HL-60 (cell line): Measurements from ENCODE around the gene SPATS2.

Experiments
- DNase-seq, 2 experiments: peaks; one replicate each; pipeline ENCODE4 v3.0.0-alpha.2; 2010 to 2020; ENCODE audit warnings: low read depth in 1 of 2, low spot score in 1 of 2
- H3K27ac ChIP-seq: fragments of 250-450 bp; sonication (Bioruptor Pico); replicated peaks from 2 replicates; pipeline ENCODE4 v1.5.1; 2020; ENCODE audit warnings: mild to moderate bottlenecking, moderate library complexity
- H3K27me3 ChIP-seq: fragments of 250-450 bp; sonication (Bioruptor Pico); 2 replicates; pipeline ENCODE4 v1.5.1; 2021; ENCODE audit warnings: mild to moderate bottlenecking, moderate library complexity; ENCODE audit not compliant: insufficient read depth, poor library complexity, severe bottlenecking
- H3K4me3 ChIP-seq: replicated peaks from 2 replicates; pipeline ENCODE4 v1.5.1; 2011; ENCODE audit warnings: mild to moderate bottlenecking, control low read depth, low read length; ENCODE audit not compliant: insufficient read depth
- GABPA ChIP-seq: IDR thresholded peaks from 2 replicates; pipeline ENCODE4 v1.6.1; 2012; ENCODE audit warnings: low read depth
- POLR2AphosphoS5 ChIP-seq: IDR thresholded peaks from 2 replicates; pipeline ENCODE4 v1.6.1; 2012; ENCODE audit warnings: low read depth
- REST ChIP-seq: IDR thresholded peaks from 2 replicates; pipeline ENCODE4 v1.6.1; 2012; ENCODE audit warnings: low read depth; ENCODE audit not compliant: insufficient replicate concordance
- SPI1 ChIP-seq: IDR thresholded peaks from 2 replicates; pipeline ENCODE4 v1.6.1; 2012; ENCODE audit warnings: low read depth, mild to moderate bottlenecking, borderline replicate concordance
- TF ChIP-seq, protein P1 (sequence below): IDR thresholded peaks from one replicate; pipeline ENCODE4 v1.5.1; 2011; ENCODE audit warnings: low read length, control low read depth, inconsistent platforms; ENCODE audit not compliant: insufficient read depth

SPATS2 gene

DNA sequence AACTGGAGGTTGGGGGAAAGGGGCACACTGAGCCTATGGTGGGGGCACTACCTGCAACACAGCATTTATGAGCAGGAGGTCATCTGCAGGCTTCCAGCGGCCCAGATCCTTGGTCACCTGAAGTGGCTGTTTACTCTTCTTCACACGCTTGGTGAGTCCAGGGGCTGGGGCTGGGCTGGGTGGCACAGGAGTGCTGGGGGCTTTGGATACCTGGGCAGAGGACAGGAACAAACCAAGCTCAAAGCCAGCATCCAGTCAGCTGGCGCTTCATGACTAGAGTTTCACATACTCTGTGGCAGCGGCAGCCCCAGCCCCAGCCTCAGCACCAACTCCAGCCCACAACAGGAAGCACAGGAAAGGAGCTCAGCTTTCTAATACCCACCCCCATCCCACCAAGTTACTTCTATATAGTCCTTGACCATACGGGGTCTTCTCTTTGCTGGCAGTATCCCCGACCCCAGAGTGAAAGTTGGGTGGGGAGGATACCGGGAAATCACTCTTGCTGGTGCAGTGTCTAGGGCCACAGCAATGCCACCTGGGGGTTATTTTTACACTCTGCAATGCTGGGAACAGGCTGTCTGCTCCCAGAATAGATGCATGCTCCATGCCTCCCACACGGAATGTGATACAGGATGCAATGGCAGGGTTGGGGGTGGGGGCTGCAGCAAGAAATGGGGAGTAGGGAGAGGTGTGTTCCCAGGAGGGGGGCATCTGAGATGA is 197.6 kb downstream of the SPATS2 start:
- H3K27ac ChIP-seq = no peak overlapping the region
- no peak for DNase-seq
- no peak overlapping the region for H3K4me3 ChIP-seq
- no peaks in the 10 kb centered on the region for H3K27me3 ChIP-seq
- TF ChIP-seq POLR2AphosphoS5 (no peak), GABPA (no peak), REST (no peak), SPI1 (no peak)
- TF ChIP-seq, protein P1, sequence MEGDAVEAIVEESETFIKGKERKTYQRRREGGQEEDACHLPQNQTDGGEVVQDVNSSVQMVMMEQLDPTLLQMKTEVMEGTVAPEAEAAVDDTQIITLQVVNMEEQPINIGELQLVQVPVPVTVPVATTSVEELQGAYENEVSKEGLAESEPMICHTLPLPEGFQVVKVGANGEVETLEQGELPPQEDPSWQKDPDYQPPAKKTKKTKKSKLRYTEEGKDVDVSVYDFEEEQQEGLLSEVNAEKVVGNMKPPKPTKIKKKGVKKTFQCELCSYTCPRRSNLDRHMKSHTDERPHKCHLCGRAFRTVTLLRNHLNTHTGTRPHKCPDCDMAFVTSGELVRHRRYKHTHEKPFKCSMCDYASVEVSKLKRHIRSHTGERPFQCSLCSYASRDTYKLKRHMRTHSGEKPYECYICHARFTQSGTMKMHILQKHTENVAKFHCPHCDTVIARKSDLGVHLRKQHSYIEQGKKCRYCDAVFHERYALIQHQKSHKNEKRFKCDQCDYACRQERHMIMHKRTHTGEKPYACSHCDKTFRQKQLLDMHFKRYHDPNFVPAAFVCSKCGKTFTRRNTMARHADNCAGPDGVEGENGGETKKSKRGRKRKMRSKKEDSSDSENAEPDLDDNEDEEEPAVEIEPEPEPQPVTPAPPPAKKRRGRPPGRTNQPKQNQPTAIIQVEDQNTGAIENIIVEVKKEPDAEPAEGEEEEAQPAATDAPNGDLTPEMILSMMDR = no peak

GRCh38 chr12:49565406-49566265 is 198.4 kb downstream of the SPATS2 start:
- H3K27me3 ChIP-seq = no peaks in the 10 kb centered on the region
- no peak overlapping the region for H3K4me3 ChIP-seq
- TF ChIP-seq REST (no peak), GABPA (no peak), SPI1 (no peak), POLR2AphosphoS5 (no peak)
- TF ChIP-seq, protein P1 = no peak
- no peak for DNase-seq
- no peak overlapping the region for H3K27ac ChIP-seq

DNA sequence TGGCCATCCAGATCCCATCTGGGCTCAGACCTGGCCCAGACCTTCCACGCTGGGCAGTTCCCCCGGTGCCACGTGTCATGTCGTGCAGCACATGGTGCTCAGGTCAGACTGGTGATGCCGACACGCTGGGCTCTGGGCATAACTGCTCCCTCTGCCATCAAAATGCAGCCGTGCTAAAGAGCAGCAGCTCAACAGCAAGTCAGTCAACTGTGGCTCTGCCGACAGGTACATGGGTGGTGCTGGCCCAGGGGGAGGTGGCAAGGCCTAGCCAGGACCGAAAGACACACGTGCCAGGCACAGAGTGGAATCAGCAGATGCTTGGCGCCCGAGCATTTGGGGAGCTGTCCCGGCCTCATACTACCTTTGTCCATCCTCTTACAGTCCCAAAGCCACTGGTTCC is 199.1 kb downstream of the SPATS2 start:
- no peak for DNase-seq
- no peak overlapping the region for H3K4me3 ChIP-seq
- no peak overlapping the region for H3K27ac ChIP-seq
- no peaks in the 10 kb centered on the region for H3K27me3 ChIP-seq
- TF ChIP-seq REST = no peak
- TF ChIP-seq, protein P1 = no peak
